Cardiac muscle cell (in vitro differentiated cells and primary cell): ENCODE data around the gene TYW1. TPM values are rescaled to one million over a fixed set of nuclear protein-coding genes. Genes with fewer than 3 reads are reported as not detected.
"Not testable (repeated sequence)": the region's sequence is repeated elsewhere in the genome, so short reads cannot be mapped to it uniquely, and the experiment has no call there.

ENCODE experiments used
- DNase-seq, 2 donors: peaks; one replicate each; pipeline versions ENCODE4 v3.0.0 to v3.0.0-alpha.2; 2010 to 2017; ENCODE audit warnings: low read depth in 1 of 2, low spot score in 1 of 2
- H3K27ac ChIP-seq: fragments of 200-600 bp; sonication (generic); 2 replicates; pipeline ENCODE4 v1.5.1; 2016
- H3K27me3 ChIP-seq: fragments of 200-600 bp; sonication (generic); 2 replicates; pipeline ENCODE4 v1.6.0; 2016; ENCODE audit warnings: control low read depth
- H3K36me3 ChIP-seq: fragments of 200-600 bp; sonication (generic); 2 replicates; pipeline ENCODE4 v1.5.1; 2016; ENCODE audit warnings: control low read depth
- H3K4me1 ChIP-seq: fragments of 200-600 bp; sonication (generic); 2 replicates; pipeline ENCODE4 v1.8.1; 2017; ENCODE audit warnings: low read depth, mild to moderate bottlenecking, mixed run types
- H3K4me3 ChIP-seq: fragments of 200-600 bp; sonication (generic); 2 replicates; pipeline ENCODE4 v1.5.1; 2016; ENCODE audit warnings: mild to moderate bottlenecking
- H3K9me3 ChIP-seq: fragments of 200-600 bp; sonication (generic); 2 replicates; pipeline ENCODE4 v1.5.1; 2017; ENCODE audit warnings: low read depth, mild to moderate bottlenecking, control low read depth
- polyA plus RNA-seq: library from polyadenylated mRNA; unstranded; fragments of >200 nt; fragmentation: Nextera tagmentation; extraction: Ambion mirVana; gene quantifications from 2 replicates; pipeline ENCODE4 v1.2.1, GENCODE V29; 2016
- total RNA-seq: library from RNA; depleted of rRNA; stranded (reverse); fragments of >200 nt; gene quantifications from 2 replicates; pipeline ENCODE4 v1.2.3, GENCODE V29; 2016

Gene TYW1
- total and polyA plus RNA-seq, 2 experiments from 2014 or later, result 14.4 to 15.8 TPM

DNA sequence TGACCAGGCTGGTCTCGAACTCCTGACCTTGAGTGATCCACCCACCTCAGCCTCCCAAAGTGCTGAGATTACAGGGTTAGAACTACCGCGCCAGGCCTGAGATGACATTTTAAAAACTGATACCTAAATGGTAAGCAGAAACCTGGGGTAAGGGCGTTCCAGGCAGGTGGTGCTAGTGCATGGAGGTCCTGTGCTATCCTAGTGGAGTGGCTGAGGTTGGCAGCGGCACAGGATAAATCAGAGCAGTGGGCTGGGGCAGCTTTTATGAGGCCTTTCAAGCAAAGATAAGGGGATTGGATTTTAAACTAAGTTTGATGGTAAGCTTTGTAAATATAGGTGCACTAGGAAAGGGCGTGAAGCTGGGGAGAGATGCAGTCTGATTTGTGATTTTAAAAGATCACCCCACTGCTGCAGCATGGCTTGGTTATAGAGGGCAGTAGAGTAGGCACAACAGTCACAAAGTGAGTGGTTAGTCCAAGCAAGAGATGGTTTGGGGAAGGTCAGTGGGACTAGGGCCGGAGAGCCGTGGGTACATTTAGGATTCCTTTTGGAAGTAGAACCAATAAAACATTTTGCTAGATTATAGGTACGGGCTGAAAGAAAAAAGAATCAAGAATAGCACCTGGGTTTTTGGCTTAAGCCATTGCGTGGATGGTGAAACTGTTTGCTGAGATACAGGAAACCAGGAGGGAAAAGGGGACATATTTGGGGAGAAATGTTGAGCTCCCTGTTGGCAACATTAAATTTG, 188.5 kb downstream of the TYW1 start:
- not testable (repeated sequence) for H3K4me3 ChIP-seq, DNase-seq, H3K36me3 ChIP-seq, H3K4me1 ChIP-seq, H3K9me3 ChIP-seq, H3K27ac ChIP-seq, H3K27me3 ChIP-seq

DNA sequence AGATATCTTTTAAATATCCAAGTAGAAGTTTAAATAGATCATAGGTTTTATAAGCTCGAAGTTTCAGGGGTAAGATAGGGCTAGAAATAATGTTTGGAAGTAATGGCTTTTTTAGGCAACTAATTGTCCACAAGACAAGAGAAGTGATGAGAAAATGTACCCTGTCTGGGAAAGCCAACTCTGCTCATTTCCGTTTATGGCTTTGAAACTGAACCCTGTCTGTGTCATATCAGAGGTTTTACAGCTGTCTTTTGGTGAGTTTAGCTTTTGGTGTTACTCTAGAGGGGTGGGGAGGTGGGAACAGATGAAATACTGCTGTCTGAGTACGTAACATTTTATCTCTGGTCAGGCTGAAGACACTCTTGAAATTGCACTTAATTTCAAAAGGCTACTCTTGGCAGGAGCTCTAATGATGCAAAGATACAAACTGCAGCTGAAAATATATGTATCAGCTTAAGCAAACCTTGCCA, 189.1 kb downstream of the TYW1 start:
- not testable (repeated sequence) for H3K4me1 ChIP-seq, DNase-seq, H3K27me3 ChIP-seq, H3K9me3 ChIP-seq, H3K4me3 ChIP-seq, H3K27ac ChIP-seq, H3K36me3 ChIP-seq

DNA sequence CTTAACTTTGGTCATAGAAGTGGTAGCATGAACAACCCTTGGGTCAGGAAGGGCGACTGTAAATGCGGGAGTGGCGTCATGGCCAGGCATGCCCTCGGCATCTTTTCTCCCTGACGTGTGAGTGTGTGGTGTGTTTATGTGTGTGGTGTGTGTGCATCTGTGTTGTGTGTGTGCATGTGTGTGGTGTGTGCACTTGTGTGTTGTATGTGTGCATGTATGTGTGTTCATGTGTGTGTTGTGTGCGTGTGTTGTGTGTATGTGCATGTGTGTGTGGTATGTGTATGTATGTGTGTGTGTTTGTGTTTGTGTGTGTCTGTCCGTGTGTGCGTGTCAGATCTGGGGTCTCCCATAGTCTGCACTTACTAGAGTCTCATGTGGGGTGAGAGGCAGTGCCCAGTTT, 192.5 kb downstream of the TYW1 start:
- H3K4me3 ChIP-seq, H3K4me1 ChIP-seq, H3K27ac ChIP-seq, H3K27me3 ChIP-seq, H3K9me3 ChIP-seq, H3K36me3 ChIP-seq, DNase-seq: not testable (repeated sequence)

DNA sequence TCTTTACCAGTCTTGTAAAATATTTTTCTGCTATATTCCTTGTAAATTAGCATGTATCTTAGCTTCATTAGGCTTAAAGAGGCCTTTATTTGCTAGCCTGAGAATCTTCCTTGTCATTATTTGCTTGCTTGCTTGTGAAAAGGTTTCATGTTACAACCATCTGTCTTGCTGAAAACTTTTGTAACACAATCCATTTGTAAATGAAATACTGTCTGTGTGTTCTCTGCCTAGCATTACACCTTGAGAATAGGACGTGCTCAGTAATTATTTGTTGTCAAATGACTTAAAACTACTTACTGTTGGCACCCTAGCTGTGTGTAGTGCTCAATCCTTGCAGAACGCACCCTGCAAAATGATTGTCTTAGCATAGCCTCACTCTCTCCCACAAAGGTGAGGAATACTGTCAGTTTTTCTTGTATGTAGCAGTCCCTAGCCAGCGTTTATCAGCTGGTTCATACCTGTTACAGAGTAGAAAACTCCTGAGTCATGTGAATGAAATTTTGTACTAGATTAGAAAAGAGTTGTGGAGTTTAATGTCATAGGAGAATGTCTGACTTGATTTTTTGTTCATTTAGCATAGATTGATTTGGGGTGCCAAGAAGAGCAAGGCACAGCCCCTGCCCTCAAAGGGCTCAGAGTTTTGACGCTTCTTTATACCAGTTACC, 193.3 kb downstream of the TYW1 start:
- not testable (repeated sequence) for H3K27ac ChIP-seq, H3K36me3 ChIP-seq, H3K4me1 ChIP-seq, H3K4me3 ChIP-seq, H3K9me3 ChIP-seq, DNase-seq, H3K27me3 ChIP-seq

DNA sequence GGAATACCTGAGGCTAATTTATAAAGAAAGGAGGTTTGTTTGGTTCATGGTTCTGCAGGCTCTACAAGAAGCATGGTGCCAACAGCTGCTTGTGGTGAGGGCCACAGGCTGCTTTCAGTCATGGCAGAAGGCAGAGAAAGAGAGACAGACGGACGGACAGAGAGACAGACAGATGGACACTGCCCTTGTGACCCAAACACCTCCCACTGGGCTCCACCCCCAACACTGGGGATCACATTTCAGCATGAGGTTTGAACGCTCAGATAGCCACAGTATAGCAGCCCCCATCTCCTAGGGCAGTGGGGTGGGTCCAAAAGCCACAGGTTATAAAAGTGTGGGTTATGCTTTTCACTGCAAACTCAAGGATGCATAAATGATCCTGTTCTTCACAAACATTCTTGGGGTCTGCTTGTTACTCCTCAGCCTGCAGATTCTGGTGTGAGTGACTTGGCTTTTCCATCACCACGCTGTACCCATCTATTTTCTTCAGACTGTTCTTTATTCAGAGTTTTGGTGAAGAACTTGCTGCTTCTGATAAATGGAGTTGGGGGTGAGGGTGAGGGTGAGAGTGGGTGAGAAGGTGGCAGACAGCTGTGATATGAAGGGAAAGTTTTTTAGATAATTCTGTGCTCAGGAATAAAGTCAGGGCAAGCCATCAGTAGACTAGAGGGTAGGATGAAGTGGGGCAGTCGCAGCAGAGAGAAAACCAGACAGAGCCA, 194.5 kb downstream of the TYW1 start:
- H3K36me3 ChIP-seq, H3K4me1 ChIP-seq, H3K27ac ChIP-seq, DNase-seq, H3K9me3 ChIP-seq, H3K27me3 ChIP-seq, H3K4me3 ChIP-seq: not testable (repeated sequence)

GRCh38 chr7:67192123-67192702, 195.6 kb downstream of the TYW1 start:
- not testable (repeated sequence) for H3K9me3 ChIP-seq, H3K4me1 ChIP-seq, H3K27me3 ChIP-seq, H3K36me3 ChIP-seq, H3K4me3 ChIP-seq, H3K27ac ChIP-seq
- peak in 1 of 2 donors; percentile 40 for DNase-seq

DNA sequence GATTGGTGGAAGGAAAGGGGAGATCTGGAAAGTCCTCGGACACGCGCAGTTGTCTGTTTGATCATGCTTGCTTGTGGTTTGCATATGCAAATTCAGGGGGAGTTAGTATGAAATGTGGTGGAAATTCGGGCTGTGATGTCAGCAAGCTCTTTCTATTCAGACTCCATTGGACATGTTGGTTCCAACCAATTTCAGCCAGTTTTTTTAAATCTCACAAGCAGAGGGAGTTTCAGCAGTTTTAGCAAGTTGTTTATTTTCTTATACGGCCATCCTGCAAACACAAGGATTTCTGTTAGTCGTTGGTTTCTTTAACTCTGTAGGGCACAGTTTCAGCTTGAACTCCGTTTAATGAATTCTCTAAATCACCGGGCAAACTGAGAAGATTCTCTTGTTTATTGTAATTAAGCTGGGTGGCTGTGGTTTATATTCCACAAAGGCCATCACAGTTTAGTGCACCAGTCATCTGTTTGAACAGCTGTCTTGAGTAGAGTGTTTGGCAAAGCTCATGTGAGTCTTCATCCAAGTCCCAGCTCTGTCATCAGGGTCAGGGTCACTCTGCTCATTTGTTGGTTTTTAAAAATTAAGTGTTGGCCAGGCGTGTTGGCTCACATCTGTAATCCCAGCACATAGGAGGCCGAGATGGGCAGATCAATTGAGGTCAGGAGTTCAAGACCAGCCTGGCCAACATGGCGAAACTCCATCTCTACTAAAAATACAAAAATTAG, 196.4 kb downstream of the TYW1 start:
- H3K27me3 ChIP-seq, H3K27ac ChIP-seq, H3K9me3 ChIP-seq, H3K4me3 ChIP-seq, H3K4me1 ChIP-seq, H3K36me3 ChIP-seq: not testable (repeated sequence)
- peak in 1 of 2 donors; percentile 64 for DNase-seq

GRCh38 chr7:67196176-67196575, 199.5 kb downstream of the TYW1 start:
- H3K9me3 ChIP-seq, H3K27me3 ChIP-seq, H3K36me3 ChIP-seq, H3K4me1 ChIP-seq, DNase-seq, H3K4me3 ChIP-seq, H3K27ac ChIP-seq: not testable (repeated sequence)

GRCh38 chr7:67198865-67199526, 202.4 kb downstream of the TYW1 start:
- not testable (repeated sequence) for H3K9me3 ChIP-seq, H3K4me1 ChIP-seq, DNase-seq

DNA sequence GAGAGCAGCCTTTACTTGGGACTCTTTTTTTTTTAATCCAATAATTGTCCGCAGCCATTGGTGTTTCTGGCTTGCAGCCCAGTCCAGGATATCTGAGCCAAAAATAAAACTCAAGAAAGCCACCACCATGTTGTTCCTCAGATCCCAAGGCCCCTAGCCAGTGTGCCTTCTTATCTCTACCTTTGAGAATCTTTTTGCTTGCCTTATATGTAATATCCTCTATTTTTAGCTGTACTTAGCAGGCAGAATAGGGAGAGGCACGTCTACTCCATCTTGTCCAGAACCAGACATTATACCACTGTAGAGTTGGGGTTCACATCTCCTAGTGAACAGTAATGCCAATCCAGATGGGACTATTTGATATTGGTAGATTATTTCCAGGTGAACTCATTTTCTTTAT, 209.1 kb downstream of the TYW1 start:
- H3K27me3 ChIP-seq, H3K9me3 ChIP-seq, H3K27ac ChIP-seq, H3K4me3 ChIP-seq, H3K4me1 ChIP-seq, DNase-seq, H3K36me3 ChIP-seq: not testable (repeated sequence)

More at GRCh38 chr7:67198865-67199526, 202.4 kb downstream of the TYW1 start:
- not testable (repeated sequence) for H3K36me3 ChIP-seq, H3K27ac ChIP-seq, H3K27me3 ChIP-seq, H3K4me3 ChIP-seq
